Prostate gland (tissue), 2 donors: ENCODE results near the gene AMN.

Source experiments
- POLR2AphosphoS5 ChIP-seq: sonication (generic); formaldehyde crosslinking; IDR thresholded peaks from one replicate; pipeline ENCODE4 v1.6.1; 2017; ENCODE audit warnings: antibody characterized with exemption
- TF ChIP-seq, protein P1 (sequence below), 4 experiments: fragments of 200-600 bp in 2 of 4; fragments of 450-650 bp in 2 of 4; sonication (generic) in 2 of 4; IDR thresholded peaks; 1 replicate in 3 of 4; 2 replicates in 1 of 4; pipeline ENCODE4 v1.5.1; 2016 to 2019; ENCODE audit warnings: antibody characterized with exemption in 4 of 4, mild to moderate bottlenecking in 2 of 4, moderate library complexity in 2 of 4

GRCh38 chr14:102971314-102971713 lies 48.9 kb downstream of the AMN start:
- TF ChIP-seq, protein P1, sequence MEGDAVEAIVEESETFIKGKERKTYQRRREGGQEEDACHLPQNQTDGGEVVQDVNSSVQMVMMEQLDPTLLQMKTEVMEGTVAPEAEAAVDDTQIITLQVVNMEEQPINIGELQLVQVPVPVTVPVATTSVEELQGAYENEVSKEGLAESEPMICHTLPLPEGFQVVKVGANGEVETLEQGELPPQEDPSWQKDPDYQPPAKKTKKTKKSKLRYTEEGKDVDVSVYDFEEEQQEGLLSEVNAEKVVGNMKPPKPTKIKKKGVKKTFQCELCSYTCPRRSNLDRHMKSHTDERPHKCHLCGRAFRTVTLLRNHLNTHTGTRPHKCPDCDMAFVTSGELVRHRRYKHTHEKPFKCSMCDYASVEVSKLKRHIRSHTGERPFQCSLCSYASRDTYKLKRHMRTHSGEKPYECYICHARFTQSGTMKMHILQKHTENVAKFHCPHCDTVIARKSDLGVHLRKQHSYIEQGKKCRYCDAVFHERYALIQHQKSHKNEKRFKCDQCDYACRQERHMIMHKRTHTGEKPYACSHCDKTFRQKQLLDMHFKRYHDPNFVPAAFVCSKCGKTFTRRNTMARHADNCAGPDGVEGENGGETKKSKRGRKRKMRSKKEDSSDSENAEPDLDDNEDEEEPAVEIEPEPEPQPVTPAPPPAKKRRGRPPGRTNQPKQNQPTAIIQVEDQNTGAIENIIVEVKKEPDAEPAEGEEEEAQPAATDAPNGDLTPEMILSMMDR (IDR thresholded peaks at IDR 0.05): no peak
- no peak for TF ChIP-seq POLR2AphosphoS5
